ENCODE results near the gene PMM1.

The PMM1 gene

GRCh38 chr22:41587347-41587723, 2.3 kb downstream of the PMM1 start:
- H2BK12ac ChIP-seq (ENCODE audit: low read length in 2 of 2), result no peak overlapping the region
- no peak overlapping the region for H2BK15ac ChIP-seq (ENCODE audit: low read depth, poor library complexity, severe bottlenecking)
- H3K9me3 ChIP-seq (ENCODE audit: control insufficient read depth, low read length), result no peaks in the 10 kb centered on the region
- no peak overlapping the region for H3K27ac ChIP-seq (ENCODE audit: low read length, poor library complexity, severe bottlenecking)
- no peak overlapping the region for H3K4ac ChIP-seq (ENCODE audit: low read depth in 1 of 2, low read length in 2 of 2)
- H2AK5ac ChIP-seq (ENCODE audit: low read length, severe bottlenecking), result no peak overlapping the region
- no peak overlapping the region for H3K23ac ChIP-seq (ENCODE audit: low read length in 2 of 2)
- H3K4me3 ChIP-seq (ENCODE audit: insufficient read depth in 1 of 2, low read depth in 1 of 2, low read length in 2 of 2), result peak overlapping the region in 1 of 2 experiments; percentile 99
- peak overlapping the region; percentile 95 for H3K9ac ChIP-seq (ENCODE audit: low read length)
- no peak overlapping the region for H2AFZ ChIP-seq (ENCODE audit: low read depth, low read length)
- no peak overlapping the region for H3K18ac ChIP-seq (ENCODE audit: low read depth in 1 of 2, low read length in 2 of 2)
- peak overlapping the region; percentile 56 for H3K4me2 ChIP-seq (ENCODE audit: low read length, poor library complexity, severe bottlenecking)
- peaks cover 34 to 36% of the 10 kb centered on the region in 2 experiments for H3K36me3 ChIP-seq (ENCODE audit: control insufficient read depth in 1 of 2, insufficient read depth in 2 of 2, low read depth in 1 of 2, low read length in 2 of 2)
- H3K14ac ChIP-seq (ENCODE audit: low read length in 2 of 2), result no peak overlapping the region
- H2BK5ac ChIP-seq (ENCODE audit: low read depth, low read length, poor library complexity, severe bottlenecking), result no peak overlapping the region
- H2BK120ac ChIP-seq (ENCODE audit: low read depth, low read length), result no peak overlapping the region
- DNase-seq, result no peak
- no peak overlapping the region for H4K8ac ChIP-seq (ENCODE audit: low read length)
- WGBS, result 95% methylated on average over 7 of the region's 7 CpGs
- peaks cover 16% of the 10 kb centered on the region for H3K4me1 ChIP-seq (ENCODE audit: control insufficient read depth, insufficient read depth, low read depth, low read length)
- no peak overlapping the region for H4K91ac ChIP-seq (ENCODE audit: low read length)
- H3K79me1 ChIP-seq (replicated peaks; ENCODE audit: low read length, poor library complexity, severe bottlenecking), result peaks cover 28% of the 10 kb centered on the region
- no peaks in the 10 kb centered on the region for H3K27me3 ChIP-seq (ENCODE audit: control insufficient read depth in 1 of 2, insufficient read depth in 1 of 2, low read length in 2 of 2)

- H2BK15ac ChIP-seq (ENCODE audit: low read depth, poor library complexity, severe bottlenecking), result no peak overlapping the region
- H3K4me2 ChIP-seq (ENCODE audit: low read length, poor library complexity, severe bottlenecking), result no peak overlapping the region
- 97% methylated on average over 6 of the region's 7 CpGs for WGBS
Observed at GRCh38 chr22:41585898-41586297, 3.7 kb downstream of the PMM1 start.

GRCh38 chr22:41584881-41585280, 4.8 kb downstream of the PMM1 start:
- Histone ChIP-seq H2BK12ac (ENCODE audit: low read length in 2 of 2) (no peak overlapping the region), H3K4me2 (ENCODE audit: low read length, poor library complexity, severe bottlenecking) (no peak overlapping the region), H3K4me3 (ENCODE audit: insufficient read depth in 1 of 2, low read depth in 1 of 2, low read length in 2 of 2) (no peak overlapping the region), H3K9ac (ENCODE audit: low read length) (no peak overlapping the region), H4K91ac (ENCODE audit: low read length) (no peak overlapping the region), H3K4ac (ENCODE audit: low read depth in 1 of 2, low read length in 2 of 2) (no peak overlapping the region), H3K27me3 (ENCODE audit: control insufficient read depth in 1 of 2, insufficient read depth in 1 of 2, low read length in 2 of 2) (no peaks in the 10 kb centered on the region), H3K79me1 (replicated peaks; ENCODE audit: low read length, poor library complexity, severe bottlenecking) (peaks cover 28% of the 10 kb centered on the region), H3K4me1 (ENCODE audit: control insufficient read depth, insufficient read depth, low read depth, low read length) (peaks cover 16% of the 10 kb centered on the region), H2BK120ac (ENCODE audit: low read depth, low read length) (no peak overlapping the region), H2BK15ac (ENCODE audit: low read depth, poor library complexity, severe bottlenecking) (no peak overlapping the region), H4K8ac (ENCODE audit: low read length) (no peak overlapping the region), H3K9me3 (ENCODE audit: control insufficient read depth, low read length) (no peaks in the 10 kb centered on the region), H3K18ac (ENCODE audit: low read depth in 1 of 2, low read length in 2 of 2) (no peak overlapping the region), H2AK5ac (ENCODE audit: low read length, severe bottlenecking) (no peak overlapping the region), H3K23ac (ENCODE audit: low read length in 2 of 2) (no peak overlapping the region), H3K14ac (ENCODE audit: low read length in 2 of 2) (no peak overlapping the region), H3K27ac (ENCODE audit: low read length, poor library complexity, severe bottlenecking) (no peak overlapping the region), H3K36me3 (ENCODE audit: control insufficient read depth in 1 of 2, insufficient read depth in 2 of 2, low read depth in 1 of 2, low read length in 2 of 2) (peaks cover 49 to 51% of the 10 kb centered on the region in 2 experiments), H2BK5ac (ENCODE audit: low read depth, low read length, poor library complexity, severe bottlenecking) (no peak overlapping the region), H2AFZ (ENCODE audit: low read depth, low read length) (no peak overlapping the region)
- 95% methylated on average over 6 of the region's 6 CpGs for WGBS
- DNase-seq, result no peak

More at GRCh38 chr22:41585898-41586297, 3.7 kb downstream of the PMM1 start:
- Histone ChIP-seq H3K4me1 (ENCODE audit: control insufficient read depth, insufficient read depth, low read depth, low read length) (peaks cover 16% of the 10 kb centered on the region), H2AFZ (ENCODE audit: low read depth, low read length) (no peak overlapping the region), H3K9me3 (ENCODE audit: control insufficient read depth, low read length) (no peaks in the 10 kb centered on the region), H2AK5ac (ENCODE audit: low read length, severe bottlenecking) (no peak overlapping the region), H3K14ac (ENCODE audit: low read length in 2 of 2) (no peak overlapping the region), H3K23ac (ENCODE audit: low read length in 2 of 2) (no peak overlapping the region), H3K4ac (ENCODE audit: low read depth in 1 of 2, low read length in 2 of 2) (no peak overlapping the region), H3K27ac (ENCODE audit: low read length, poor library complexity, severe bottlenecking) (no peak overlapping the region), H2BK120ac (ENCODE audit: low read depth, low read length) (no peak overlapping the region), H3K36me3 (ENCODE audit: control insufficient read depth in 1 of 2, insufficient read depth in 2 of 2, low read depth in 1 of 2, low read length in 2 of 2) (peaks cover 43 to 44% of the 10 kb centered on the region in 2 experiments), H3K9ac (ENCODE audit: low read length) (no peak overlapping the region), H3K27me3 (ENCODE audit: control insufficient read depth in 1 of 2, insufficient read depth in 1 of 2, low read length in 2 of 2) (no peaks in the 10 kb centered on the region), H3K18ac (ENCODE audit: low read depth in 1 of 2, low read length in 2 of 2) (no peak overlapping the region), H2BK5ac (ENCODE audit: low read depth, low read length, poor library complexity, severe bottlenecking) (no peak overlapping the region), H3K4me3 (ENCODE audit: insufficient read depth in 1 of 2, low read depth in 1 of 2, low read length in 2 of 2) (no peak overlapping the region), H4K8ac (ENCODE audit: low read length) (no peak overlapping the region), H4K91ac (ENCODE audit: low read length) (no peak overlapping the region), H3K79me1 (replicated peaks; ENCODE audit: low read length, poor library complexity, severe bottlenecking) (peaks cover 28% of the 10 kb centered on the region), H2BK12ac (ENCODE audit: low read length in 2 of 2) (no peak overlapping the region)
- DNase-seq, result no peak

DNA sequence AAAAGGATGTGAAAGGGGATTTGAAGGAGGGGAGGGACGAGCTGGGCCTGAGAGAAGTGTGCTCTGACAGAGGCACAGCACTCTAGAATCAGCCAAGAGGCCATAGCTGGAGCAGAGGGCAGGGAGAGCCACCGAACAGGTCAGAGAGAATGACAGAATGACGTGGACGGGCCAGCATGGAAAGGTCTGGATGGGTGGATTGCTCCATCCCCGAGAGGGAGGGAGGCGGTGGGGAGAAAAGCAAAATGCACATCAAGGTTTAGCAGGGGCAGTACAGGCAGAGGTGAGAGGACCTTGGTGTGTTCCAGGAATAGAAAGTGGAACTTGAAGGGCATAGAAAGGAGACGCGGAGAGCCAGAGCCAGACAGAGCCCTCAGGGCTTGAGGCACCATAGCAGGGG, 6.9 kb downstream of the PMM1 start:
- H2BK5ac ChIP-seq (ENCODE audit: low read depth, low read length, poor library complexity, severe bottlenecking), result no peak overlapping the region
- H3K18ac ChIP-seq (ENCODE audit: low read depth in 1 of 2, low read length in 2 of 2), result no peak overlapping the region
- H3K4ac ChIP-seq (ENCODE audit: low read depth in 1 of 2, low read length in 2 of 2), result no peak overlapping the region
- 94% methylated on average over 8 of the region's 8 CpGs for WGBS
- no peaks in the 10 kb centered on the region for H3K9me3 ChIP-seq (ENCODE audit: control insufficient read depth, low read length)
- H2BK120ac ChIP-seq (ENCODE audit: low read depth, low read length), result no peak overlapping the region
- H3K27me3 ChIP-seq (ENCODE audit: control insufficient read depth in 1 of 2, insufficient read depth in 1 of 2, low read length in 2 of 2), result no peaks in the 10 kb centered on the region
- no peak for DNase-seq
- H3K4me1 ChIP-seq (ENCODE audit: control insufficient read depth, insufficient read depth, low read depth, low read length), result peaks cover 3% of the 10 kb centered on the region
- H4K8ac ChIP-seq (ENCODE audit: low read length), result peak overlapping the region; percentile 46
- H2BK15ac ChIP-seq (ENCODE audit: low read depth, poor library complexity, severe bottlenecking), result no peak overlapping the region
- H2BK12ac ChIP-seq (ENCODE audit: low read length in 2 of 2), result no peak overlapping the region
- H3K4me2 ChIP-seq (ENCODE audit: low read length, poor library complexity, severe bottlenecking), result no peak overlapping the region
- H3K36me3 ChIP-seq (ENCODE audit: control insufficient read depth in 1 of 2, insufficient read depth in 2 of 2, low read depth in 1 of 2, low read length in 2 of 2), result peaks cover 71 to 73% of the 10 kb centered on the region in 2 experiments
- no peak overlapping the region for H3K9ac ChIP-seq (ENCODE audit: low read length)
- peaks cover 19% of the 10 kb centered on the region for H3K79me1 ChIP-seq (replicated peaks; ENCODE audit: low read length, poor library complexity, severe bottlenecking)
- no peak overlapping the region for H3K23ac ChIP-seq (ENCODE audit: low read length in 2 of 2)
- no peak overlapping the region for H3K14ac ChIP-seq (ENCODE audit: low read length in 2 of 2)
- H2AK5ac ChIP-seq (ENCODE audit: low read length, severe bottlenecking), result no peak overlapping the region
- no peak overlapping the region for H3K4me3 ChIP-seq (ENCODE audit: insufficient read depth in 1 of 2, low read depth in 1 of 2, low read length in 2 of 2)
- no peak overlapping the region for H4K91ac ChIP-seq (ENCODE audit: low read length)
- no peak overlapping the region for H2AFZ ChIP-seq (ENCODE audit: low read depth, low read length)
- H3K27ac ChIP-seq (ENCODE audit: low read length, poor library complexity, severe bottlenecking), result no peak overlapping the region
